WI38 (cell line): Measurements from ENCODE around the gene DIP2C.
A peak's percentile ranks its signal among the peaks of the same experiment; 100 is the strongest.

ENCODE experiments used
- H3K4me3 ChIP-seq: 2 replicates; pipeline ENCODE4 v1.5.1; 2011; ENCODE audit warnings: low read depth, mild to moderate bottlenecking, control low read depth, low read length
- TF ChIP-seq, protein P1 (sequence below): IDR thresholded peaks from 2 replicates; pipeline ENCODE4 v1.5.1; 2012; ENCODE audit warnings: low read depth, mild to moderate bottlenecking, control low read depth, low read length

Gene DIP2C

DNA sequence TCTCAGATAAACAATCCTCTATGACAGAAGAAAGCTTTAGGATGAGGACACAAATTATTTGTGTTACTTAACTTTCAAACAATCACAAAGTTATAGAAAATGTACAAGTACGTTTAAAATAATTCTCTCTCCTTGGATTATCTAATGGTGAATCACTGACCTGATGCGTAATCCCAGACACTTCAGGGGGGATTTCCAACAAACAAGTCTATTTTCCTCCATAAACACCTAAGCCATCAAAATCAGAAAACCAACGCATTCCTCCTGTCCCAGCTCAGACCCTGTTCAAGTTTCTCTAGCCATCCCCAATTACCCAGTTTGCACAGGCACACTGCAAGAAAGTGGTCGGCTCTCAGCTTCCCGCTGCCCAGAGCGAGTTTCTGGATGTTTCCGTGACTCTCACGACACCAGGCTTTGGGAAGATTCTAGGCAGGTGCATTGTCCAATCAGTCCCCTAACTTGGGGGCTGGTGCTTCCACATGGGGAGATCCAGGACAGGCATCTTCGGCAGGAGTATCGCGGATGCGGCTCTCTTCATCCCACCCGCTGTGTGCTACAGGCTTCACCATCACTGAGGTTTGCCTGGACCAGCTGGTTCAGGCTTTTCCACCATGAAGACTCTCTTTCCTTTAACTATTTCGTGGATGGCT is 354.2 kb downstream of the DIP2C start:
- H3K4me3 ChIP-seq: no peak overlapping the region
- TF ChIP-seq, protein P1, sequence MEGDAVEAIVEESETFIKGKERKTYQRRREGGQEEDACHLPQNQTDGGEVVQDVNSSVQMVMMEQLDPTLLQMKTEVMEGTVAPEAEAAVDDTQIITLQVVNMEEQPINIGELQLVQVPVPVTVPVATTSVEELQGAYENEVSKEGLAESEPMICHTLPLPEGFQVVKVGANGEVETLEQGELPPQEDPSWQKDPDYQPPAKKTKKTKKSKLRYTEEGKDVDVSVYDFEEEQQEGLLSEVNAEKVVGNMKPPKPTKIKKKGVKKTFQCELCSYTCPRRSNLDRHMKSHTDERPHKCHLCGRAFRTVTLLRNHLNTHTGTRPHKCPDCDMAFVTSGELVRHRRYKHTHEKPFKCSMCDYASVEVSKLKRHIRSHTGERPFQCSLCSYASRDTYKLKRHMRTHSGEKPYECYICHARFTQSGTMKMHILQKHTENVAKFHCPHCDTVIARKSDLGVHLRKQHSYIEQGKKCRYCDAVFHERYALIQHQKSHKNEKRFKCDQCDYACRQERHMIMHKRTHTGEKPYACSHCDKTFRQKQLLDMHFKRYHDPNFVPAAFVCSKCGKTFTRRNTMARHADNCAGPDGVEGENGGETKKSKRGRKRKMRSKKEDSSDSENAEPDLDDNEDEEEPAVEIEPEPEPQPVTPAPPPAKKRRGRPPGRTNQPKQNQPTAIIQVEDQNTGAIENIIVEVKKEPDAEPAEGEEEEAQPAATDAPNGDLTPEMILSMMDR: no peak

DNA sequence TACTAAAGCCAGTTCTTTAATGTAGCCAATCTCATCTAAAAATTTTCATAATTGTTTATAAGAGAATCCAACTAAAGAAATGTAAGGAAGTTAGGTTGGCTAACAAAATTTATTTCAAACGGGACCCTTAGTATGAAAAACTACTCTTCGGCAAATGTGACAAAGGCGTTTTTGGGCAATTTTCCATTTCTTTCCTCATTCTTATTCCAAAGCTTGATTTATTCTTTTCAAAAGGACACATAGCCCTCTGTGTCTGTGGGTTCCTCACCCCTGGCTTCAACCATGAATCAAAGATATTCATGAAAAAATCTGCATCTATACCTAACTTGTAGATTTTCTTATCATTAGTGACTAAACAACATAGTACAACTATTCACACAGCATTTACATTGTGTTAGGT is 358.3 kb downstream of the DIP2C start:
- TF ChIP-seq, protein P1: no peak
- no peak overlapping the region for H3K4me3 ChIP-seq

DNA sequence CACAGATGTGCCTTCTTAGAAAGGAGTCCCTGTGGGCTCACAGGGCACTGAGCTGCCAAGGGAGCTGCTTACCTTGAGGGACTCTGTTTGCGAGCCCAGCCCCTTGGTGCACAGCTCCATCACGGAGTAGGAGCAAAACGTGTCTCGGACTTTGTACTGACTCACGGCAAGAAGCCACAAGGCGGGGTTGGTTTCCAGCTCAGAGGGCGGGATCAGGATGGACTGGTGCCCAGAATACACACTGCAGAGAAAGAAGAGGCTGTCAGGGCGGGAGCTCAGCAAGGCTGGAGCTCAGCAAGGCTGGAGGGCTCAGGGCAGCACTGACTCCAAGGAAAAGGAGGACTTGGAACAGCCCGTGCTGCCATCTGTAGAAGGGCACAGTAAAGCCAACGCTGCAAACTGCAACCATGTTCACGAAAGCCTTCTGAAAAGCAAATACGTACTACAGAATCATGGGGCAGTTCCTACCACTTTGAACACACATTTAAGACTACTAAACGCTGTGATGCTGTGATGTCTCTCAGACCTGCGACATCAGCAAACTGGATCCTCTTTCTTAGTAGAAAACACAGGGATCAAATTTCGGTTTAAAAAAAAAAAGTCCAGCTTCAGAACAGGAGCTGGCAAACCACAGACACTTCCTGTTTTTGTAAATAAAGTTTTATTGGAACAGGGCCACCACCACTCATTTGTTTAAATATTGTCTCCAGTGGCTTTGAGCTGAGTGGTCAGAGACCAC is 359.9 kb downstream of the DIP2C start:
- TF ChIP-seq, protein P1: no peak
- H3K4me3 ChIP-seq: peak overlapping the region; percentile 47

DNA sequence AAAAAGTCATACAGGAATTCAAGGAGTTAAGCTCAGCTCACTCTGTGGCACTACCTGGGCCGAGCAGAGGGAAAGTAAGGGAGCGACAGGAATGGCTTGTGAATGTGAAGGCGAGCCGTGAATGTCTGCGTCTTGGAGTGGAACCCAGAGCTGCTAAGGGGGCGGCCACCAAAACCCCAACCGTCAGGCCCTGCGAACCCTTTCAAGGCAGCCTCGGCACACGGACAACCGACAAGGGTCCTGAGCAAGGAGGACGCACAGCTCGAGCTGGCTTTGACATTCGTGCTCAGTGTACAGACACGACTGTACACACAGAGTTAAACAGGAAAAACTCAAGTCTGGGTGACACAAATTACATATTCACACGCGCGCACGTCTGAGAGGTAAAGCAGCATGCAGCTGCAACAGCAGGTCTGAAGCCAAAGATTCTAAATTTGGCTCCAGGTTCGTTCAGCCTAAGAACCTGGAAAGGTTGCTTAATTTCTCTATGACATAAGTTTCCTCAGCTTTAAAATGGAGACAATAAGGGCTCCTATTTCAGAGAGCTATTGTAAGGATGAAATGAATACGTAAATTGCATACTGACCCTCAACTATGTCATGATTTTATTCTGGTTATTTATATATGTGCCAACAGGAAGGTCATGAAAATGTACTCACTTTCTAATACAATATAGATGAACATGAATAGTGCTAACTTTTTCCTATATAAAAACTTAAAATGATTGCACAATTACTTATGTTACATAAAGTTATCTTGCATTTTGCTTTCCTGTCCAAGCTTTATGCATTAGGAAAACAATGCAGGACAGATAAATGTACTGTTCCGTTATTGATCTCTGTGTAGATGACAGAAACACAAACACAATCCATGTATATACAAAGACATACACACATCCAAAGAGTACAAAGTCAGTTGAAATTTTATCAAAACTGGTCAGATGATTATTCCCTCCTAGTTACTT is 361.3 kb downstream of the DIP2C start:
- TF ChIP-seq, protein P1: no peak
- H3K4me3 ChIP-seq: no peak overlapping the region

DNA sequence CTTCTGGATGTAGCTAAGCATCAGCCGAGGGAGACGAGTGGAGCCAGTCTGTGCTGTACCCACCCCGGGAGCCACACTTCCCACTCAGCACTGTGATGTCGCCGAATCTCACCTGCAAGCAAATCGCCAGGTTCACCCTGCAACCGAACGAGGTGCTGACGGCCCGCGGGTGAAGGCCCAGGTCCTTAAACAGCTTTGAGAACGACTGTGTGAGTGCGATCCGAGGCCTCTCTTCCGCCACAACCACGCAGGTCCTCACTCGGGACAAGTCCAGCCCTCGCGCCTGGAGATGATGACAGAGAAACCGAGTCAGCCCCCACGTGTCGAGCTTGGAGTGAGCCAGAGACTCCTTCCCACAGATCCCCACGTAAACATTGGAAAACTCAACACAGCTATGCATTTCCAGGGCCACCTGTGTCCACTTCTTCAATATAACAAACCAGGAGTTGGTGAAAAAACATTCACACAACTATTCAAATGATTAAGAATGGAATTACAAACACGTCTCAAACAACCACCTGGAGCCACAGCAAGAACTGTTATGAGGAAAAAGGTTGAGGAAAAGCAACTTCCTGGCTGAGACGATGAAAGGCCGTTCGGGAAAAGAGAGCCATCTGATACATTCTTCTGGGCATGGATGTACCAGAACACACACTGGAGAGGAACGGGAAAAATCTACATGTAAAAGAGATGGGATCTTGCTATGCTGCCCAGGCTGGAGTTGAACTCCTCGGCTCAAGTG is 362.4 kb downstream of the DIP2C start:
- H3K4me3 ChIP-seq: no peak overlapping the region
- TF ChIP-seq, protein P1: no peak

DNA sequence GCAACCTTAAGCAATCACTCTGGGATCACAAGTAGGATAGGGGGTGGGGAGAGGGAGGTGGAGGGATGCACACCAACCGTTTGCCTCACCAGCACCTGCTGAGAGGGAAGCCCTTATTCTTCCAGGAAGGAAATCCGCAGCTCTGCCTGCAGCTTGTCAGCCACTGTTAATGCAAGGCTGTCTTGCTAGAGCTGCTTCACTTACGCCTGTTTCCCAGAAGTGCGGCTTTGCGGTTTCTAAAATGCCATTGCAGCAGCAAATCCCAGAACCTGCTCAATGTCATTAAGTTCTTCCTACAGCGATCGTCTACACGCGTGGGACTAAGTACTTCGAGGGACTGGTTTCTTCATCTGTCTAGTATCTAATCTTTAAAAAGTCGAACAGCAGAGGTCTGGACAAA is 363.1 kb downstream of the DIP2C start:
- H3K4me3 ChIP-seq: no peak overlapping the region
- TF ChIP-seq, protein P1: no peak
